ENCODE measurements around the gene MEIKIN.
"Not testable (repeated sequence)": the region's sequence is repeated elsewhere in the genome, so short reads cannot be mapped to it uniquely, and the experiment has no call there.

DNA sequence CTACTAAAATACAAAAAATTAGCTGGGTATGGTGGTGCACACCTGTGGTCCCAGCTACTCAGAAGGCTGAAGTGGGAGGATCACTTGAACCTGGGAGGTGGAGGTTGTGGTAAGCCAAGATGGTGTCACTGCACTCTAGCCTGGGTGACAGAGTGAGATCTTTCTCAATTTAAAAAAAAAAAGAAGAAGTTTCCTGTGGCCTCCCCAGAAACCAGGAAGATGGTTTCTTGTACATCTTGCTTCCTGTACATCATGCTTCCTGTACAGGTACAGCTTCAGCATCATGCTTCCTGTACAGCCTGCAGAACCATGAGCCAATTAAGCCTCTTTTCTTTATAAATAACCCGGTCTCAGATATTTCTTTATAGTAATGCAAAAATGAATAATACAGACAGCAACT, 43.2 kb downstream of the MEIKIN start:
- TF ChIP-seq, protein P1, sequence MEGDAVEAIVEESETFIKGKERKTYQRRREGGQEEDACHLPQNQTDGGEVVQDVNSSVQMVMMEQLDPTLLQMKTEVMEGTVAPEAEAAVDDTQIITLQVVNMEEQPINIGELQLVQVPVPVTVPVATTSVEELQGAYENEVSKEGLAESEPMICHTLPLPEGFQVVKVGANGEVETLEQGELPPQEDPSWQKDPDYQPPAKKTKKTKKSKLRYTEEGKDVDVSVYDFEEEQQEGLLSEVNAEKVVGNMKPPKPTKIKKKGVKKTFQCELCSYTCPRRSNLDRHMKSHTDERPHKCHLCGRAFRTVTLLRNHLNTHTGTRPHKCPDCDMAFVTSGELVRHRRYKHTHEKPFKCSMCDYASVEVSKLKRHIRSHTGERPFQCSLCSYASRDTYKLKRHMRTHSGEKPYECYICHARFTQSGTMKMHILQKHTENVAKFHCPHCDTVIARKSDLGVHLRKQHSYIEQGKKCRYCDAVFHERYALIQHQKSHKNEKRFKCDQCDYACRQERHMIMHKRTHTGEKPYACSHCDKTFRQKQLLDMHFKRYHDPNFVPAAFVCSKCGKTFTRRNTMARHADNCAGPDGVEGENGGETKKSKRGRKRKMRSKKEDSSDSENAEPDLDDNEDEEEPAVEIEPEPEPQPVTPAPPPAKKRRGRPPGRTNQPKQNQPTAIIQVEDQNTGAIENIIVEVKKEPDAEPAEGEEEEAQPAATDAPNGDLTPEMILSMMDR (IDR thresholded peaks at IDR 0.05) = not testable (repeated sequence)
- not testable (repeated sequence) for TF ChIP-seq EP300 (IDR thresholded peaks at IDR 0.05)

All from ovary (tissue), 3 donors.